Esophagus squamous epithelium (tissue), 4 donors: Measurements from ENCODE around the gene AKAP17A.
A peak's percentile ranks its signal among the peaks of the same experiment; 100 is the strongest.

Experiments
- CTCF ChIP-seq, 6 experiments: fragments of 450-650 bp in 4 of 6; fragments of 200-600 bp in 2 of 6; sonication (generic) in 2 of 6; IDR thresholded peaks; one replicate each; pipeline ENCODE4 v1.5.1; 2016 to 2019; ENCODE audit warnings: antibody characterized with exemption in 6 of 6, mild to moderate bottlenecking in 4 of 6, moderate library complexity in 4 of 6
- POLR2A ChIP-seq, 4 donors: fragments of 450-650 bp; IDR thresholded peaks; one replicate each; pipeline ENCODE4 v1.6.1; 2017; ENCODE audit warnings: antibody characterized with exemption in 4 of 4, mild to moderate bottlenecking in 4 of 4, moderate library complexity in 3 of 4

DNA sequence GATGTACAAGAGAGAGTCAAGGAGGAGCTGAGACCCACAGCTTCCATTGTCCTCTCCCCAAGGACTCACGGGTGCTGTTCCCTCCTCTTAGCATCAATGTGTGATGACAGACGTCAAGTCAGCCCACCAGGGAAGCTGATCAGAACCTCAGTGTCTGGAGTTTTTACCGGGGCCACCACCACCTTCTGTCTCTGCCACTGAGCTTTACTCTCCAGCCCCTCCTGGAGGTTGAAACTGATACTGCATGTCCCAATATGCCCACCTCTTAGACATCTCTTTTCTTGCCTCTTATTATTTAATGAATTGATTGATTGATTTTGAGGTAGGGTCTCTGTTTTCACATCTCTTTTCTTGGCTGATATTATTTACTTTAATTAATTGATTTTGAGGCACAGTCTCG lies 10.3 kb upstream of the AKAP17A start:
- TF ChIP-seq CTCF (IDR thresholded peaks at IDR 0.05) (peak; percentile 41 to 81 (median 74)), POLR2A (IDR thresholded peaks at IDR 0.05) (no peak)
